ENCODE results near the gene SLC35F3. TPM values are rescaled to one million over a fixed set of nuclear protein-coding genes. Genes with fewer than 3 reads are reported as not detected.
A peak's percentile ranks its signal among the peaks of the same experiment; 100 is the strongest.
"Not testable (repeated sequence)": the region's sequence is repeated elsewhere in the genome, so short reads cannot be mapped to it uniquely, and the experiment has no call there.

SLC35F3 gene
- total RNA-seq, 1 experiment from 2014 or later, result 19.1 TPM

DNA sequence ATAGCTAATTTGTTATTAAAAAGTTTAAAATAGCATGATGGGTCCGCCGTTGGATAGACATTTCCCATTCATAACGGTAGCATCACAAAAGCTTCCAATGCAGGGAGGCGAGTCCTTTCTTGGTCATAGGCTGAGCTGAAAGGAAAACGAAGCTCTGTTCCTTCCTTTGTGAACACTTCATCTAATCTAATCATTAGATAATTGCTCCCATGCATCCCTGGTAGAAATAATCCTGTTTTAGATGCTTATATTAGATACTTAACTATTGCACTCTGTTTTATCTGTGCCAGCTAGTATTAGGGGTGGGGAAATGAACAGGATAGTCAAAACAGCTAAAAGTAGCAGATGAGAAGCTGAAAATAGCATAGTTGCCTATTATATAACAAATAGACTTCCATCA, 215.0 kb downstream of the SLC35F3 start:
- no peaks in the 10 kb centered on the region for H3K36me3 ChIP-seq (ENCODE audit: control insufficient read depth, insufficient read depth, low read length)
- DNase-seq (ENCODE audit: low read depth, low spot score), result no peak
- BruUV-seq (replicated peaks), result no TSS peak
- CTCF ChIA-PET, result no interaction called here
- ATAC-seq, result no peak
- peaks cover 9% of the 10 kb centered on the region for H3K4me1 ChIP-seq (ENCODE audit: control insufficient read depth, insufficient read depth, low read length)
- intact Hi-C loops (cut with micrococcal nuclease; ENCODE audit: unreplicated experiment) (no loop called here), in situ Hi-C loops (cut with HindIII; ENCODE audit: low pct_unique_long_range_greater_than_20kb, low sequenced_read_pairs) (no loop called here)
- POLR2A ChIA-PET, result interaction anchor here (0.6 kb wide), 1 partner anchor 83 kb away, joined by 3 read pairs; no protein-coding TSS in a partner anchor
- H3K27me3 ChIP-seq (ENCODE audit: control insufficient read depth, insufficient read depth, low read length), result no peaks in the 10 kb centered on the region
- H3K4me3 ChIP-seq (ENCODE audit: low read depth in 2 of 2, low read length in 2 of 2), result no peak overlapping the region
- H3K9me3 ChIP-seq (ENCODE audit: control insufficient read depth, insufficient read depth, low read depth, low read length), result no peaks in the 10 kb centered on the region
- no peak overlapping the region for H3K27ac ChIP-seq (ENCODE audit: low read length)
- TF ChIP-seq POLR2AphosphoS5 (IDR thresholded peaks at IDR 0.05; ENCODE audit: low read depth, low read length) (no peak), TCF7L2 (IDR thresholded peaks at IDR 0.05; ENCODE audit: low read depth, low read length) (no peak), SIN3A (IDR thresholded peaks at IDR 0.05; ENCODE audit: borderline replicate concordance, insufficient read depth, low read depth, low read length) (no peak)
- TF ChIP-seq, protein P1, sequence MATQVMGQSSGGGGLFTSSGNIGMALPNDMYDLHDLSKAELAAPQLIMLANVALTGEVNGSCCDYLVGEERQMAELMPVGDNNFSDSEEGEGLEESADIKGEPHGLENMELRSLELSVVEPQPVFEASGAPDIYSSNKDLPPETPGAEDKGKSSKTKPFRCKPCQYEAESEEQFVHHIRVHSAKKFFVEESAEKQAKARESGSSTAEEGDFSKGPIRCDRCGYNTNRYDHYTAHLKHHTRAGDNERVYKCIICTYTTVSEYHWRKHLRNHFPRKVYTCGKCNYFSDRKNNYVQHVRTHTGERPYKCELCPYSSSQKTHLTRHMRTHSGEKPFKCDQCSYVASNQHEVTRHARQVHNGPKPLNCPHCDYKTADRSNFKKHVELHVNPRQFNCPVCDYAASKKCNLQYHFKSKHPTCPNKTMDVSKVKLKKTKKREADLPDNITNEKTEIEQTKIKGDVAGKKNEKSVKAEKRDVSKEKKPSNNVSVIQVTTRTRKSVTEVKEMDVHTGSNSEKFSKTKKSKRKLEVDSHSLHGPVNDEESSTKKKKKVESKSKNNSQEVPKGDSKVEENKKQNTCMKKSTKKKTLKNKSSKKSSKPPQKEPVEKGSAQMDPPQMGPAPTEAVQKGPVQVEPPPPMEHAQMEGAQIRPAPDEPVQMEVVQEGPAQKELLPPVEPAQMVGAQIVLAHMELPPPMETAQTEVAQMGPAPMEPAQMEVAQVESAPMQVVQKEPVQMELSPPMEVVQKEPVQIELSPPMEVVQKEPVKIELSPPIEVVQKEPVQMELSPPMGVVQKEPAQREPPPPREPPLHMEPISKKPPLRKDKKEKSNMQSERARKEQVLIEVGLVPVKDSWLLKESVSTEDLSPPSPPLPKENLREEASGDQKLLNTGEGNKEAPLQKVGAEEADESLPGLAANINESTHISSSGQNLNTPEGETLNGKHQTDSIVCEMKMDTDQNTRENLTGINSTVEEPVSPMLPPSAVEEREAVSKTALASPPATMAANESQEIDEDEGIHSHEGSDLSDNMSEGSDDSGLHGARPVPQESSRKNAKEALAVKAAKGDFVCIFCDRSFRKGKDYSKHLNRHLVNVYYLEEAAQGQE (IDR thresholded peaks at IDR 0.05; ENCODE audit: insufficient read depth in 1 of 2, low read depth in 2 of 2, low read length in 1 of 2), result no peak
- TF ChIP-seq, protein P2, sequence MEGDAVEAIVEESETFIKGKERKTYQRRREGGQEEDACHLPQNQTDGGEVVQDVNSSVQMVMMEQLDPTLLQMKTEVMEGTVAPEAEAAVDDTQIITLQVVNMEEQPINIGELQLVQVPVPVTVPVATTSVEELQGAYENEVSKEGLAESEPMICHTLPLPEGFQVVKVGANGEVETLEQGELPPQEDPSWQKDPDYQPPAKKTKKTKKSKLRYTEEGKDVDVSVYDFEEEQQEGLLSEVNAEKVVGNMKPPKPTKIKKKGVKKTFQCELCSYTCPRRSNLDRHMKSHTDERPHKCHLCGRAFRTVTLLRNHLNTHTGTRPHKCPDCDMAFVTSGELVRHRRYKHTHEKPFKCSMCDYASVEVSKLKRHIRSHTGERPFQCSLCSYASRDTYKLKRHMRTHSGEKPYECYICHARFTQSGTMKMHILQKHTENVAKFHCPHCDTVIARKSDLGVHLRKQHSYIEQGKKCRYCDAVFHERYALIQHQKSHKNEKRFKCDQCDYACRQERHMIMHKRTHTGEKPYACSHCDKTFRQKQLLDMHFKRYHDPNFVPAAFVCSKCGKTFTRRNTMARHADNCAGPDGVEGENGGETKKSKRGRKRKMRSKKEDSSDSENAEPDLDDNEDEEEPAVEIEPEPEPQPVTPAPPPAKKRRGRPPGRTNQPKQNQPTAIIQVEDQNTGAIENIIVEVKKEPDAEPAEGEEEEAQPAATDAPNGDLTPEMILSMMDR (IDR thresholded peaks at IDR 0.05), result no peak

DNA sequence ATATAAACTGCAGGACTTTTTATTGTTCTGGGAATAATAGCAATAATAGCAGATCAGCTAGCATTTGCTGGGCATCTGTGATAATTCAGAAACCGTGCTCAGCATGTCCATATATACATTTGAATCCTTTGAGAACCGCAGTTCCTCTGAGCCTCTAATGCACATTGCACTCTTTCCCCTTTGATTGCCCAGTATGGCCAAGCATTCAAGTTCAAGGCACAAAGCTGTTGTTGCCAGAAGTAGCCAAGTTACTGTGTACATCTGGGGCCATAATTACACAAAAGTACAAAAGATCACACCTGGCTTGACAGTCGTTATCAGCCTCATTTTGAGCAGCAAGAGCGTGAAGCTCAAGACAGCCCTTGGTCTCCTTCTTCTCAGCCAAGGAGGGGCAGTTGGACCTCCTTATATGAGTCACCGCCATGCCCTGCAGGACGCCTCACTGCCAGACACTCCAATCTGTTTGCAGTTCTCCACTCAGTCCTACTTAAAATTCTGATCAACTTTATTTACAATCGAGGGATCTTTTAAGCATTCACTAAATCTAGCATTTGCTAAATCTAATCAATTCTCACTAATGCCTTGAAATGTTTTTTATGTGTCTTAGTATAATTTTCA, 216.0 kb downstream of the SLC35F3 start:
- in situ Hi-C loops (cut with HindIII; ENCODE audit: low pct_unique_long_range_greater_than_20kb, low sequenced_read_pairs) (no loop called here), intact Hi-C loops (cut with micrococcal nuclease; ENCODE audit: unreplicated experiment) (no loop called here)
- POLR2A ChIA-PET, result no interaction called here
- TF ChIP-seq SIN3A (IDR thresholded peaks at IDR 0.05; ENCODE audit: borderline replicate concordance, insufficient read depth, low read depth, low read length) (no peak), TCF7L2 (IDR thresholded peaks at IDR 0.05; ENCODE audit: low read depth, low read length) (no peak)
- TF ChIP-seq, protein P2 (IDR thresholded peaks at IDR 0.05), result no peak
- TF ChIP-seq, protein P1 (IDR thresholded peaks at IDR 0.05; ENCODE audit: insufficient read depth in 1 of 2, low read depth in 2 of 2, low read length in 1 of 2), result no peak
- Histone ChIP-seq H3K27me3 (ENCODE audit: control insufficient read depth, insufficient read depth, low read length) (no peaks in the 10 kb centered on the region), H3K4me3 (ENCODE audit: low read depth in 2 of 2, low read length in 2 of 2) (no peak overlapping the region), H3K27ac (ENCODE audit: low read length) (no peak overlapping the region), H3K9me3 (ENCODE audit: control insufficient read depth, insufficient read depth, low read depth, low read length) (no peaks in the 10 kb centered on the region), H3K4me1 (ENCODE audit: control insufficient read depth, insufficient read depth, low read length) (peaks cover 4% of the 10 kb centered on the region), H3K36me3 (ENCODE audit: control insufficient read depth, insufficient read depth, low read length) (no peaks in the 10 kb centered on the region)
- CTCF ChIA-PET, result no interaction called here
- peak; percentile 70 for ATAC-seq
- no peak for DNase-seq (ENCODE audit: low read depth, low spot score)
- BruUV-seq (replicated peaks), result no TSS peak

DNA sequence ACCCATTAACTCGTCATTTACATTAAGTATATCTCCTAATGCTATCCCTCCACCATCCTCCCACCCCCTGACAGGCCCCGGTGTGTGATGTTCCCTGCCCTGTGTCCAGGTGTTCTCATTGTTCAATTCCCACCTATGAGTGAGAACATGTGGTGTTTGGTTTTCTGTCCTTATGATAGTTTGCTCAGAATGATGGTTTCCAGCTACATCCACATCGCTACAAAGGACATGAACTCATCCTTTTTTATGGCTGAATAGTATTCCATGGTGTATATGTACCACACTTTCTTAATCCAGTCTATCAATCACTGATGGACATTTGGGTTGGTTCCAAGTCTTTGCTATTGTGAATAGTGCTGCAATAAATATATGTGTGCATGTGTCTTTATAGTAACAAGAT, 217.2 kb downstream of the SLC35F3 start:
- DNase-seq (ENCODE audit: low read depth, low spot score); H3K27me3 ChIP-seq (ENCODE audit: control insufficient read depth, insufficient read depth, low read length); intact Hi-C loops (cut with micrococcal nuclease; ENCODE audit: unreplicated experiment); ATAC-seq; BruUV-seq (replicated peaks); POLR2A ChIA-PET; in situ Hi-C loops (cut with HindIII; ENCODE audit: low pct_unique_long_range_greater_than_20kb, low sequenced_read_pairs); H3K27ac ChIP-seq (ENCODE audit: low read length); H3K36me3 ChIP-seq (ENCODE audit: control insufficient read depth, insufficient read depth, low read length); H3K4me3 ChIP-seq (ENCODE audit: low read depth in 2 of 2, low read length in 2 of 2); H3K4me1 ChIP-seq (ENCODE audit: control insufficient read depth, insufficient read depth, low read length); CTCF ChIA-PET; H3K9me3 ChIP-seq (ENCODE audit: control insufficient read depth, insufficient read depth, low read depth, low read length): not testable (repeated sequence)
